Mucosa of stomach (tissue), 1 donor: ENCODE measurements around the gene APH1B.

ENCODE experiments used
- H3K27me3 ChIP-seq: one replicate; pipeline ENCODE4 v1.7.0; 2013; ENCODE audit warnings: mild to moderate bottlenecking, low read length; ENCODE audit not compliant: control insufficient read depth, insufficient read depth
- H3K36me3 ChIP-seq: one replicate; pipeline ENCODE4 v1.7.0; 2013; ENCODE audit warnings: low read length; ENCODE audit not compliant: control insufficient read depth, insufficient read depth
- H3K4me1 ChIP-seq: one replicate; pipeline ENCODE4 v1.7.0; 2013; ENCODE audit warnings: mild to moderate bottlenecking, low read length; ENCODE audit not compliant: control insufficient read depth, insufficient read depth
- H3K4me3 ChIP-seq: one replicate; pipeline ENCODE4 v1.7.0; 2013; ENCODE audit warnings: low read length
- H3K9ac ChIP-seq: one replicate; pipeline ENCODE4 v1.7.0; 2013; ENCODE audit warnings: mild to moderate bottlenecking, low read length, moderate library complexity
- H3K9me3 ChIP-seq: one replicate; pipeline ENCODE4 v1.7.0; 2013; ENCODE audit warnings: mild to moderate bottlenecking, low read length, moderate library complexity; ENCODE audit not compliant: control insufficient read depth
- donor health status: Pancreatic carcinoma.

APH1B gene

DNA sequence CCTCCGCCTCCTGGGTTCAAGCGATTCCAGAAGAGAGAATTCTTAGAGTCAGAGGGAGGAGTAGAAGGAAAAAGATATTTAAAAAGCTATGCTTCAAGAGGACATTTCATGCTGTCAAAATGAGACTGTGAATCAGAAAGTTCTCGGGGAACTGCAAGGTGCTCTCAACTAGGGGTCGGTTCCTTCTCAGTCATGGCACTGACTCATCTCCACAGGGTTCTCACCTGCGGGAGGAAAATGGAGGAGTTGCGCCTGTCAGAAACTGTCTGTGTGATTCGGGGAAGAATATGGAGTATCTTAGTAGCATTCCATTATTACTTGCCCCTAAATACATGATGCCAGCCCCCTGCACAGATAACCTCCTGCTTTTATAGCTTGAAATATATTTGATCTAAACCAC is 47.4 kb downstream of the APH1B start:
- Histone ChIP-seq H3K36me3 (no peaks in the 10 kb centered on the region), H3K27me3 (no peaks in the 10 kb centered on the region)

DNA sequence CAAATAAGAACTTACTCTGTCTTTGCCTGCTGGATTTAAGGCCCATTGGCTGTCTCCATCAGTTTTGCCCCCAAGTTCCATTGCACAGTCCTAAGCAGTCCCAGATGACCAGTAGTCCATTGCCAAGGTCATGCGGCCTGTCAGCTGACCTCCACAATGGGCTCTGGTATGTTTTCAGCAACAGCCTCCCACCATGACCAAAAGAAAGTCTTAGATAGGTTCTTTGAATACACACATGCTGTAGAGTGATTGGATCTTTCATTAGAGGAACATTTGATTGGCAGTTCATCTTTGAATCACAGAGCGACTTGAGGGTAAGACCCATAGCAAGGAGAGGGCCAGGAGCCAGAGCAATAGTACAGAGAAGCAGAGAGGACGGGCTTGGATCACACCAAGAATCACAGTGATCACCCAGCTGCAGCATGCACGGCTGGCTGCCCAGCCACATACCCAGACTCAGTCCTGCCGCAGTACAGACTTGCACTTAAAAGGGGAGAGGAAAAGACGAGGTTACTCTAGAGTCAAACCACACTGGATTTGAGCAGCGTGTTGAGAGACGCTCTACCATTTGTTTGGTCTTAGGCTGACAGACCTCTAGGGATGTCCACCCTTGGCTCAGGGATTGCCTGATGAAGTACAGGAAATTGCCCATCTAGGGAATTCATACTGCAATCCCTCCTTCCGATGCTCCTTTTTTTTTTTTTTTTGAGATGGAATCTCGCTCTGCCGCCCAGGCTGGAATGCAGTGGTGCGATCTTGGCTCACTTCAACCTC is 50.4 kb downstream of the APH1B start:
- H3K9ac ChIP-seq: no peak overlapping the region
- H3K4me1 ChIP-seq: no peaks in the 10 kb centered on the region
- H3K27me3 ChIP-seq: no peaks in the 10 kb centered on the region
- H3K4me3 ChIP-seq: no peak overlapping the region
- H3K36me3 ChIP-seq: no peaks in the 10 kb centered on the region
- H3K9me3 ChIP-seq: no peaks in the 10 kb centered on the region

More for the DNA sequence above, 47.4 kb downstream of the APH1B start:
- Histone ChIP-seq H3K4me1 (no peaks in the 10 kb centered on the region), H3K9me3 (no peaks in the 10 kb centered on the region), H3K9ac (no peak overlapping the region), H3K4me3 (no peak overlapping the region)

DNA sequence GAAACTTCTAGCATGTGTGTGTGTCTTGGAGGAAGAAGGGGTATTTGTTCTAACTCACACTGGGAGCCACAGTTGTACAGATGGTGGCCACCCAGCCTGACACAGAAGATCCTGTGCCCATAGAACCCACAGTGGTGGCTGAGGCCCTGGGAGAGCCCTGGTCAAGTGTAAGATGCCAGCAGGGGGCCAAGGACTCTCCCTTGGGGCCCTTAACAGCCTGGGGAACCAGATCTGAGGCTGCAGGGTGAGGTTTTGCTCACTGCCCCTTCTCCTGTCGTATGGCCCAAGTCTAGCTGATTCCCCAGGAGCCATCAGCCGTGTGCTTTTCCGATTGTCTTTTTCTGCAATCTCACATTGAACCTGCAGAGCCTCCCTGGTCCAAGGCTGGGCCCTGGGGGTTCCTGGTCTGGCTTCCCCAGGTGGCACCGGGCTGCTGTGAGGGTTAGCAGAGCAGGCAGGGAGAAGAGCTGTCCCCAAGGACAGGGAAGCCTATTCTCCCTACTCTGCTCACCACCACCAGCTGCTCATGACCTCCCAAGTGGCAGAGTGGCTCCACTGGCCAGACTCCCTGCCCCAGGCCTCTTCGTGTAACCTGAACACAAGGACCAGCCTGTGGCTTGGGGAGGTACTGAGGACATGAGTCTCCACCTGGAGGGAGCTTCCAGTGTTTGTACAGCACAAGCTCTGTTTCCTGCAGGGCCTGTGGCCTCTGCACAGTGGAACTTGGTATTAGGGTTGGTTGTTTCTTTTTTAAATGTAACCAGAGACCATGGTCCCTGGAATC is 52.4 kb downstream of the APH1B start:
- Histone ChIP-seq H3K36me3 (no peaks in the 10 kb centered on the region), H3K9ac (no peak overlapping the region), H3K27me3 (no peaks in the 10 kb centered on the region)

GRCh38 chr15:63330926-63331325 is 53.5 kb downstream of the APH1B start:
- no peaks in the 10 kb centered on the region for H3K27me3 ChIP-seq
- no peak overlapping the region for H3K9ac ChIP-seq
- H3K9me3 ChIP-seq: no peaks in the 10 kb centered on the region
- no peaks in the 10 kb centered on the region for H3K4me1 ChIP-seq
- no peaks in the 10 kb centered on the region for H3K36me3 ChIP-seq
- H3K4me3 ChIP-seq: no peak overlapping the region

More for the DNA sequence above, 52.4 kb downstream of the APH1B start:
- H3K4me1 ChIP-seq: no peaks in the 10 kb centered on the region
- no peaks in the 10 kb centered on the region for H3K9me3 ChIP-seq
- no peak overlapping the region for H3K4me3 ChIP-seq

GRCh38 chr15:63331456-63331855 is 54.1 kb downstream of the APH1B start:
- Histone ChIP-seq H3K9me3 (no peaks in the 10 kb centered on the region), H3K27me3 (no peaks in the 10 kb centered on the region), H3K4me3 (no peak overlapping the region), H3K4me1 (no peaks in the 10 kb centered on the region), H3K36me3 (no peaks in the 10 kb centered on the region), H3K9ac (no peak overlapping the region)

DNA sequence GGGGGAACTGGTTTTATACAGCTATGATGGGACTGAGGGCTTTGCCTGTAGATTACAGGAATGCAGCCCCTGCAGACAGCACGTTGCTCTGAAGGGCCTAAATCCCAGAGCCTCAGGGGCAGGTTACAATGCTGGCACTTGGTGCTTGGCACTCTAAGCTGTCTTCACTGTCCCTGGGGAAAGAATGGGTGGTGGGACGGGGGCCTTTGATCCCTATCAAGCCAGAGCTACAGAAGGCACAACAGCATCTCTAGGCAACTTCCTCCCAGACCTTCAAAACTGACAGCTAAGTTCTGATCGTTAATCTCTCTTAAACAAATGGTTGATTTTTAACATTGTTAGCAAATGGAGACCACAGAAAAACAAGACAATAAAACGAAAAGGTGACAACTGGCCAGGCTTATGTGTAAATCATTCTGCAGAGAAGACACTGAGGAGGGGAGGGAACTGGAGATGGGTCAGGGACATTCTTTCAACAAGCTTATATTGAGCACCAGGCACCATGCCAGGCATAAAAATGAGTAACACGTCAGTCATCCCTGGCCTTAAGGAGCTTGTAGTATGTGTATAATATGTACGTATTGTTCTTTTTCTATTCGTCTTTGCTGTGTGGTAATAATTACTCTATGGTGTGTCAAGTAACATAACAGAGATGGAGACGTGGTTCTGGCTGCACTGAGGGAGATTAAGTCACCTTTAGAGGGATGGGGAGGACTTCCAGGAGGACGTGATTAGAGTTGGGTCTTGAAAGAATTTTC is 55.1 kb downstream of the APH1B start:
- no peak overlapping the region for H3K9ac ChIP-seq
- no peak overlapping the region for H3K4me3 ChIP-seq
- H3K27me3 ChIP-seq: no peaks in the 10 kb centered on the region
- no peaks in the 10 kb centered on the region for H3K9me3 ChIP-seq
- H3K4me1 ChIP-seq: no peaks in the 10 kb centered on the region
- H3K36me3 ChIP-seq: no peaks in the 10 kb centered on the region

DNA sequence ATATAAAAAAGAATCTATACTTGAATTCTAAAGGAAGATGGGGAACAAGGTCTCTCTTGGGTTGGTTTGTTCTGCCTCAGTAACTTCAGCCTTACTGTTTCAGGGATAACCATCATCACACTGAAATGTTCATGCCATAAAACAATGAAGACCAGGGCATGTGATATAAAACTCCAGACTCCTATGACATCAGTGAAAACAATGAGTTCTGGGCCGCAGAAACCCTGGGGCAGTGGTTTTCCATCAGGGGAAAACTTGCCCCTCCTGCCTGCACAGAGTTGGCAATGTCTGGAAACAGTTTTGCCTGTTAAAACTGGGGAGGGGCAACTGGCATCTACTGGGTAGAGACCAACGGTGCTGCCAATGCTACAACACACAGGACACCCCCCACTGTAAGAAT is 57.4 kb downstream of the APH1B start:
- Histone ChIP-seq H3K9me3 (no peaks in the 10 kb centered on the region), H3K9ac (no peak overlapping the region), H3K4me3 (no peak overlapping the region), H3K4me1 (no peaks in the 10 kb centered on the region), H3K36me3 (no peaks in the 10 kb centered on the region), H3K27me3 (no peaks in the 10 kb centered on the region)

- no peak overlapping the region for H3K9ac ChIP-seq
- no peak overlapping the region for H3K4me3 ChIP-seq
- no peaks in the 10 kb centered on the region for H3K27me3 ChIP-seq
- no peaks in the 10 kb centered on the region for H3K9me3 ChIP-seq
- no peaks in the 10 kb centered on the region for H3K36me3 ChIP-seq
- no peaks in the 10 kb centered on the region for H3K4me1 ChIP-seq
Observed at GRCh38 chr15:63335543-63336240, 58.3 kb downstream of the APH1B start.

GRCh38 chr15:63337046-63337445 is 59.6 kb downstream of the APH1B start:
- H3K27me3 ChIP-seq: no peaks in the 10 kb centered on the region
- no peaks in the 10 kb centered on the region for H3K36me3 ChIP-seq
- no peak overlapping the region for H3K4me3 ChIP-seq
- no peak overlapping the region for H3K9ac ChIP-seq
- no peaks in the 10 kb centered on the region for H3K4me1 ChIP-seq
- no peaks in the 10 kb centered on the region for H3K9me3 ChIP-seq

DNA sequence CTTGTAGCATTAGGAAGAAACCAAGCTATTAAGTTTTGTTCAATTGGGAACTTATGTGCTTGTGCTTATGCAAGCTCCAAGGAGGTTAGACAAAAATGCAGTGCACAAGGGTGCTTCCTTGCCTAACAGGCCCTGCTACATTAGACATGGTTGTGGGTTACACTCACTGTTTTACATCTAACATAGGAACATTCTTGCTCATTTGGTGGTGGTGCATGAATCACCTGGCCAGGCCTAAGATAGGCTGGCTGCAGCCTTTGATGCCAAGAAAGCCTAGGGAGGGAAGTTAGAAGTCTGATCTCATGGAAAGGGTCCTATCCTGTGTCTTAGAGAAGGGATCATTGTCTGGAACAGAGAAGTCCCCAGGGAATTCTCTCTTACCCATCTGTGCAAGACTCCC is 60.8 kb downstream of the APH1B start:
- Histone ChIP-seq H3K9me3 (no peaks in the 10 kb centered on the region), H3K27me3 (no peaks in the 10 kb centered on the region), H3K36me3 (no peaks in the 10 kb centered on the region), H3K9ac (no peak overlapping the region), H3K4me3 (no peak overlapping the region), H3K4me1 (no peaks in the 10 kb centered on the region)

DNA sequence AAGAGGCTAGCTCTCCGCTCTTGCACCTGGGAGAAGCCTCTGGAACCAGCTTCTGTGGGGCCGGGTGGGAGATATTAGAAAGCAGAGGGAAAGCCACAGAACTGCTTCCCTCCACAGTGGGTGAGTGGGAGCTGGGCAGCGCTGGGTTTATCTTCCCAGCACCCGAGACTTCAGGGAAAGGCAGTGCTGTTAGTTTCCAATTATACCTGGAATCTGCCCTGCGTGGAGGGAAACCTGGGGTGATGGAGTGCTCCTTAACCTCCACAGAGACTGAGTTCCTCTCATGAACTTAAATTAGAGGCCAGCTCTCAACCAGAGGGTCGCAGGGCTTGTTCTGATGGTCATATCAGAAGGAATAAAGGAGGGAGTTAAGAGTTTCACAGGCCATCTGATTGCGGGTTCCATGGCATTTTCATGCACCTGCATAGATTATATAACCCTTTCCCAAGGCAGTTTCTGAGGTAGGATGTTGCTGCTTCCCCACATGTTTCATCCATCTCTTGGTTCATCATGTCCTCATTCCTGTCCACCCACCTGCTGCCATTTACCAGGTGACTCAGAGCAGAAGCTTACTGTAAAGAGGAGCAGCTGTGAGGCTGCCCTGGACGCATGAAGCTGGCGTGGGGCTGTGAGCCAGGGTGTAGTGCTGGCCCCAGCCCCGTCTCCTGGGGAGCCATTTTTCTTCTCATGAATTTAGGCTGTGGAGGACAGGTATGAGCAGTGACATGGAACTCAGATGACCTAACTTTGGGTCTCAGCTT is 61.8 kb downstream of the APH1B start:
- Histone ChIP-seq H3K4me1 (no peaks in the 10 kb centered on the region), H3K27me3 (no peaks in the 10 kb centered on the region), H3K4me3 (no peak overlapping the region), H3K9ac (no peak overlapping the region), H3K36me3 (no peaks in the 10 kb centered on the region), H3K9me3 (no peaks in the 10 kb centered on the region)
